ENCODE measurements around the gene FSTL3.

The FSTL3 gene

GRCh38 chr19:633786-634639 lies 42.2 kb upstream of the FSTL3 start:
- H3K27ac ChIP-seq = peak overlapping the region; percentile 76
- no peak for TF ChIP-seq CTCF (conservative IDR thresholded peaks at IDR 0.05; ENCODE audit: low read depth)

GRCh38 chr19:634975-635652 lies 41.1 kb upstream of the FSTL3 start:
- ChIA-PET POLR2A (ENCODE audit: low non-redundant PET) (no interaction called here), CTCF (no interaction called here)
- TF ChIP-seq CTCF (conservative IDR thresholded peaks at IDR 0.05; ENCODE audit: low read depth) = no peak
- DNase-seq (ENCODE audit: low spot score) = no peak
- H3K27ac ChIP-seq = peak overlapping the region; percentile 42

More at GRCh38 chr19:633786-634639, 42.2 kb upstream of the FSTL3 start:
- DNase-seq (ENCODE audit: low spot score) = no peak
- CTCF ChIA-PET = interaction anchor here (0.6 to 0.7 kb wide), 3 partner anchors 9 to 1960 kb away, joined by 3 to 5 read pairs (median 3); no protein-coding TSS in a partner anchor
- POLR2A ChIA-PET (ENCODE audit: low non-redundant PET) = no interaction called here

GRCh38 chr19:638906-639252 lies 37.3 kb upstream of the FSTL3 start:
- no peak for DNase-seq (ENCODE audit: low spot score)
- ChIA-PET CTCF (interaction anchor here (0.6 kb wide), 1 partner anchor 17 kb away, joined by 4 read pairs; no protein-coding TSS in a partner anchor), POLR2A (ENCODE audit: low non-redundant PET) (no interaction called here)
- no peak overlapping the region; the same call in 1 of the 2 replicates for H3K27ac ChIP-seq
- no peak for TF ChIP-seq CTCF (conservative IDR thresholded peaks at IDR 0.05; ENCODE audit: low read depth)

- CTCF ChIA-PET = no interaction called here
Measured at GRCh38 chr19:639253-640160, 36.7 kb upstream of the FSTL3 start, which contains the start of gene FGF22. FGF22 (plus strand) TSS chr19:639879; CDS start chr19:639926, 47 bp downstream.

GRCh38 chr19:640161-640558 lies 36.0 kb upstream of the FSTL3 start:
- ChIA-PET POLR2A (ENCODE audit: low non-redundant PET) (no interaction called here), CTCF (no interaction called here)
- H3K27ac ChIP-seq = no peak overlapping the region; the same call in 1 of the 2 replicates
- TF ChIP-seq CTCF (conservative IDR thresholded peaks at IDR 0.05; ENCODE audit: low read depth) = no peak
- no peak for DNase-seq (ENCODE audit: low spot score)

More at GRCh38 chr19:639253-640160, 36.7 kb upstream of the FSTL3 start, which contains the start of gene FGF22:
- POLR2A ChIA-PET (ENCODE audit: low non-redundant PET) = no interaction called here
- no peak for TF ChIP-seq CTCF (conservative IDR thresholded peaks at IDR 0.05; ENCODE audit: low read depth)
- DNase-seq (ENCODE audit: low spot score) = peak; percentile 94
- no peak within 1 kb of the TSS; the same call in 1 of the 2 replicates for H3K27ac ChIP-seq
